Activated CD4-positive, alpha-beta T cell treated with anti-CD3 and anti-CD28 coated beads, Interleukin-2, amount 10 ng/mL, durations not matched to agents 24 days and 14 days (primary cell): ENCODE results near the gene PRKAR1B. TPM values are rescaled to one million over a fixed set of nuclear protein-coding genes. Genes with fewer than 3 reads are reported as not detected.

Experiments
- total RNA-seq: library from RNA; stranded (reverse); gene quantifications from 2 replicates; pipeline ENCODE4 v1.2.3, GENCODE V29; 2022

Gene PRKAR1B
- total RNA-seq, 1 donor from 2014 or later: 47.0 TPM

Other genes with a start within 250 kb of the PRKAR1B start
- gene PDGFA, start 207.4 kb downstream of the PRKAR1B start, total RNA-seq: 12.2 and 12.9 TPM in 2 replicates
- 49.4 and 50.6 TPM in 2 replicates for gene DNAAF5, start 582 bp downstream of the PRKAR1B start, total RNA-seq
- 85.8 and 90.3 TPM in 2 replicates for gene SUN1, start 105.2 kb upstream of the PRKAR1B start, total RNA-seq
- 35.8 and 41.0 TPM in 2 replicates for gene GET4, start 149.3 kb upstream of the PRKAR1B start, total RNA-seq
- gene ADAP1, start 227.4 kb upstream of the PRKAR1B start, total RNA-seq: 65.9 and 70.2 TPM in 2 replicates
- 15.3 and 22.4 TPM in 2 replicates for gene COX19, start 248.3 kb upstream of the PRKAR1B start, total RNA-seq